ENCODE results near the gene KRTAP10-8. TPM values are rescaled to one million over a fixed set of nuclear protein-coding genes. Genes with fewer than 3 reads are reported as not detected.

KRTAP10-8 gene
- total and polyA plus RNA-seq, 2 of the 4 experiments (the other 2 are of a cell fraction) = not detected

GRCh38 chr21:44606495-44606894, 5.4 kb upstream of the KRTAP10-8 start:
- Histone ChIP-seq H4K5ac (ENCODE audit: low read depth, low read length) (no peak overlapping the region), H2AK9ac (replicated peaks; ENCODE audit: low read depth, low read length, poor library complexity) (no peak overlapping the region), H2AFZ (replicated peaks; ENCODE audit: low read length, poor library complexity) (no peak overlapping the region), H3K4ac (ENCODE audit: low read depth, low read length) (no peak overlapping the region), H3K4me3 (ENCODE audit: insufficient read depth, low read depth, low read length) (no peak overlapping the region), H2BK5ac (ENCODE audit: low read depth, low read length, poor library complexity, severe bottlenecking) (no peak overlapping the region), H3K18ac (ENCODE audit: low read depth, low read length) (no peak overlapping the region), H3K4me2 (ENCODE audit: low read depth, low read length) (no peak overlapping the region), H3K14ac (replicated peaks; ENCODE audit: low read depth, low read length) (no peak overlapping the region), H3K56ac (ENCODE audit: extremely low read depth, insufficient read depth, low read length) (no peak overlapping the region), H3K9ac (ENCODE audit: low read depth, low read length) (no peak overlapping the region), H3K9me3 (ENCODE audit: control insufficient read depth, insufficient read depth, low read length) (peaks cover under 1% of the 10 kb centered on the region), H3K23ac (ENCODE audit: low read depth, low read length) (no peak overlapping the region), H3K36me3 (ENCODE audit: control insufficient read depth, insufficient read depth, low read length) (no peaks in the 10 kb centered on the region), H3K27ac (ENCODE audit: insufficient read depth, low read length) (no peak overlapping the region), H4K20me1 (ENCODE audit: insufficient read depth, low read length) (no peaks in the 10 kb centered on the region), H2AK5ac (ENCODE audit: low read depth, low read length) (no peak overlapping the region), H3K9me1 (ENCODE audit: insufficient read depth, low read length) (no peaks in the 10 kb centered on the region), H3K79me1 (ENCODE audit: low read depth in 1 of 2, low read length in 2 of 2) (no peaks in the 10 kb centered on the region), H2BK20ac (ENCODE audit: low read depth, low read length) (no peak overlapping the region), H3K4me1 (ENCODE audit: control insufficient read depth, insufficient read depth, low read length) (no peaks in the 10 kb centered on the region), H4K8ac (ENCODE audit: low read depth in 2 of 2, low read length in 2 of 2) (no peak overlapping the region), H4K91ac (ENCODE audit: insufficient read depth, low read depth, low read length) (no peak overlapping the region), H3K27me3 (ENCODE audit: control insufficient read depth, insufficient read depth, low read length) (peaks cover 2% of the 10 kb centered on the region), H2BK120ac (ENCODE audit: low read depth, low read length) (no peak overlapping the region), H2BK15ac (ENCODE audit: low read depth, low read length) (no peak overlapping the region)
- DNase-seq (no peak), ATAC-seq (ENCODE audit: low read depth) (no peak)
- ChIA-PET POLR2A (ENCODE audit: unreplicated experiment) (no interaction called here), CTCF (no interaction called here)
- 60% methylated on average over 2 of the region's 4 CpGs; no CpG with 5 or more reads in 1 of the 2 experiments for WGBS, 2 experiments (ENCODE audit: extremely low coverage in 2 of 2, insufficient read length in 1 of 2)
- intact Hi-C loops (cut with micrococcal nuclease) (no loop called here), in situ Hi-C loops (cut with MboI; ENCODE audit: low sequenced_read_pairs) (no loop called here), dilution Hi-C loops (cut with HindIII; ENCODE audit: low sequenced_read_pairs, unreplicated experiment) (no loop called here)
- BruUV-seq (replicated peaks) = no TSS peak
- no peak for TF ChIP-seq USF2 (IDR thresholded peaks at IDR 0.05; ENCODE audit: low read depth, low read length)

Measured in IMR-90 (cell line).